B cell (primary cell): Measurements from ENCODE around the gene ATXN3.

ENCODE experiments used
- CTCF ChIP-seq: fragments of 200-600 bp; IDR thresholded peaks from one replicate; pipeline ENCODE4 v1.8.0; 2022; ENCODE audit warnings: antibody characterized with exemption, mild to moderate bottlenecking
- EZH2 ChIP-seq: IDR thresholded peaks from 2 replicates; pipeline ENCODE4 v1.6.1; 2012; ENCODE audit warnings: borderline replicate concordance, low read depth, mild to moderate bottlenecking, moderate library complexity, low read length; ENCODE audit not compliant: insufficient read depth, poor library complexity, severe bottlenecking

DNA sequence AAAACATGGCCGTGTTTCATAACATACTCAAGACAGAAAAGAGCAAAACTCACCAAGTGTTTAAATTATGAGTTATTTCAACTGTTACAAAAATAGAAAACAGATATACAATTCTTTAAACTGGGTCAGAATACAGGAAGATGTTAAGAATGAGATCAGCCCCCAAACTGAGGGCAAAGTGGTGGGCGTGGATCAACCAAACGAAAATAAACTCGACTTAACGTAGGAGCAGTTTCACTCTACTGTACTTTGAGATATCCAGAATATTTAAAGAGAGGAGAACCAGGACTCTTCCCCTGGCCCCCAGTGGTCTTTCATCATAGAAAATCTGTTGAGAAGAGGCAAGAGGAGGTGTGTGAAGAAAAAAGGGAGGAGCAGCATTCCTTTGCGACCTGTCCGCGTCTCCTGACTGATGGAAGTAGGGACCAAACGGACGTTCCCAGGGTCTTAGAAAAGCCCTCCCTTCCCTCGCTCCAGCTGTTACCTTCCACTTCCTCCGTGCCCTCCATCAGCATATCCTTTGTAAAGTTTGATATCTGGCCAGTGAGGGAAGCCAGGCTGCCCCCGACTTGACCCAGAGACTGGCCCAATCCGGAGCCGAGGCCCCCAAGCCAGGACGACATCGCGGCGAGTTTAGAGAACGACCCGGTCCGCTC, 67.2 kb downstream of the ATXN3 start:
- no peak for TF ChIP-seq CTCF
- TF ChIP-seq EZH2, result no peak
